ENCODE data around the gene ZNF516. TPM values are rescaled to one million over a fixed set of nuclear protein-coding genes. Genes with fewer than 3 reads are reported as not detected.

Gene ZNF516
- total RNA-seq, 1 donor from 2014 or later: 1.6 TPM

GRCh38 chr18:76382275-76382674 is 112.8 kb downstream of the ZNF516 start:
- Mint-ChIP-seq H3K4me3 (no peak overlapping the region), H3K27ac (no peak overlapping the region), H3K36me3 (ENCODE audit: low read depth) (no peaks in the 10 kb centered on the region), H3K4me1 (peaks cover 10% of the 10 kb centered on the region), H3K27me3 (peaks cover 15% of the 10 kb centered on the region), H3K9me3 (no peaks in the 10 kb centered on the region)
- intact Hi-C loops (cut with micrococcal nuclease): no loop called here
- no peak for DNase-seq

- Mint-ChIP-seq H3K4me1 (peaks cover 10% of the 10 kb centered on the region), H3K9me3 (peaks cover under 1% of the 10 kb centered on the region), H3K27ac (no peak overlapping the region), H3K4me3 (no peak overlapping the region), H3K36me3 (ENCODE audit: low read depth) (no peaks in the 10 kb centered on the region), H3K27me3 (peaks cover 4% of the 10 kb centered on the region)
- no peak for DNase-seq
- intact Hi-C loops (cut with micrococcal nuclease): no loop called here
Measured at GRCh38 chr18:76380791-76381405, 114.1 kb downstream of the ZNF516 start.

GRCh38 chr18:76380127-76380729 is 114.8 kb downstream of the ZNF516 start:
- no peaks in the 10 kb centered on the region for H3K36me3 Mint-ChIP-seq (ENCODE audit: low read depth)
- H3K27me3 Mint-ChIP-seq: peaks cover 5% of the 10 kb centered on the region
- H3K4me1 Mint-ChIP-seq: peaks cover 17% of the 10 kb centered on the region
- H3K4me3 Mint-ChIP-seq: no peak overlapping the region
- peaks cover 6% of the 10 kb centered on the region for H3K9me3 Mint-ChIP-seq
- intact Hi-C loops (cut with micrococcal nuclease): no loop called here
- no peak overlapping the region for H3K27ac Mint-ChIP-seq
- no peak for DNase-seq

GRCh38 chr18:76379226-76380126 is 115.6 kb downstream of the ZNF516 start:
- H3K4me3 Mint-ChIP-seq: no peak overlapping the region
- peaks cover 2% of the 10 kb centered on the region for H3K36me3 Mint-ChIP-seq (ENCODE audit: low read depth)
- no peak for DNase-seq
- H3K27me3 Mint-ChIP-seq: peaks cover 5% of the 10 kb centered on the region
- H3K9me3 Mint-ChIP-seq: peaks cover 13% of the 10 kb centered on the region
- no peak overlapping the region for H3K27ac Mint-ChIP-seq
- intact Hi-C loops (cut with micrococcal nuclease): loop anchor here (10.0 kb wide), 1 partner anchor 1165 kb away; the partner anchor contains the start of gene TSHZ1
- peaks cover 24% of the 10 kb centered on the region for H3K4me1 Mint-ChIP-seq

GRCh38 chr18:76378526-76379215 is 116.4 kb downstream of the ZNF516 start:
- no peak overlapping the region for H3K27ac Mint-ChIP-seq
- intact Hi-C loops (cut with micrococcal nuclease): loop anchor here (10.0 kb wide), 1 partner anchor 1164 kb away; the partner anchor contains the start of gene TSHZ1
- peaks cover 32% of the 10 kb centered on the region for H3K4me1 Mint-ChIP-seq
- no peak for DNase-seq
- peaks cover 2% of the 10 kb centered on the region for H3K36me3 Mint-ChIP-seq (ENCODE audit: low read depth)
- H3K4me3 Mint-ChIP-seq: no peak overlapping the region
- peaks cover 5% of the 10 kb centered on the region for H3K27me3 Mint-ChIP-seq
- H3K9me3 Mint-ChIP-seq: peaks cover 16% of the 10 kb centered on the region

- Mint-ChIP-seq H3K4me1 (peaks cover 38% of the 10 kb centered on the region), H3K27ac (no peak overlapping the region), H3K4me3 (no peak overlapping the region), H3K36me3 (ENCODE audit: low read depth) (peaks cover 2% of the 10 kb centered on the region), H3K9me3 (peaks cover 17% of the 10 kb centered on the region), H3K27me3 (peaks cover 6% of the 10 kb centered on the region)
- intact Hi-C loops (cut with micrococcal nuclease): loop anchor here (10.0 kb wide), 1 partner anchor 1163 kb away; the partner anchor contains the start of gene TSHZ1
- DNase-seq: no peak
Measured at GRCh38 chr18:76377359-76377756, 117.7 kb downstream of the ZNF516 start.

- Mint-ChIP-seq H3K9me3 (peaks cover 17% of the 10 kb centered on the region), H3K27ac (peak overlapping the region; percentile 68), H3K4me1 (peaks cover 38% of the 10 kb centered on the region), H3K4me3 (no peak overlapping the region), H3K36me3 (ENCODE audit: low read depth) (peaks cover 2% of the 10 kb centered on the region), H3K27me3 (peaks cover 6% of the 10 kb centered on the region)
- intact Hi-C loops (cut with micrococcal nuclease): loop anchor here (10.0 kb wide), 1 partner anchor 1162 kb away; the partner anchor contains the start of gene TSHZ1
- peak; percentile 63 for DNase-seq
Measured at GRCh38 chr18:76376668-76377358, 118.2 kb downstream of the ZNF516 start.

- Mint-ChIP-seq H3K4me1 (peaks cover 38% of the 10 kb centered on the region), H3K4me3 (no peak overlapping the region), H3K27me3 (peaks cover 6% of the 10 kb centered on the region), H3K9me3 (peaks cover 17% of the 10 kb centered on the region), H3K36me3 (ENCODE audit: low read depth) (peaks cover 2% of the 10 kb centered on the region), H3K27ac (no peak overlapping the region)
- no peak for DNase-seq
- intact Hi-C loops (cut with micrococcal nuclease): loop anchor here (10.0 kb wide), 1 partner anchor 1161 kb away; the partner anchor contains the start of gene TSHZ1
Measured at GRCh38 chr18:76376225-76376624, 118.8 kb downstream of the ZNF516 start.

GRCh38 chr18:76374330-76375281 is 120.4 kb downstream of the ZNF516 start:
- intact Hi-C loops (cut with micrococcal nuclease): loop anchor here (1.0 to 10.0 kb wide), 2 partner anchors 10 to 1160 kb away; partner anchors contain the start of gene TSHZ1
- Mint-ChIP-seq H3K36me3 (ENCODE audit: low read depth) (peaks cover 2% of the 10 kb centered on the region), H3K27me3 (peaks cover 9% of the 10 kb centered on the region), H3K4me1 (peaks cover 38% of the 10 kb centered on the region), H3K27ac (peak overlapping the region; percentile 74), H3K4me3 (peak overlapping the region; percentile 44), H3K9me3 (peaks cover 17% of the 10 kb centered on the region)
- peak; percentile 83 for DNase-seq

- Mint-ChIP-seq H3K4me3 (no peak overlapping the region), H3K4me1 (peaks cover 38% of the 10 kb centered on the region), H3K27ac (no peak overlapping the region), H3K27me3 (peaks cover 14% of the 10 kb centered on the region), H3K36me3 (ENCODE audit: low read depth) (peaks cover 2% of the 10 kb centered on the region), H3K9me3 (peaks cover 17% of the 10 kb centered on the region)
- no peak for DNase-seq
- intact Hi-C loops (cut with micrococcal nuclease): loop anchor here (10.0 kb wide), 1 partner anchor 1158 kb away; the partner anchor contains the start of gene TSHZ1
Measured at GRCh38 chr18:76373297-76373696, 121.7 kb downstream of the ZNF516 start.

- no peak overlapping the region for H3K27ac Mint-ChIP-seq
- peaks cover 14% of the 10 kb centered on the region for H3K27me3 Mint-ChIP-seq
- H3K9me3 Mint-ChIP-seq: peaks cover 17% of the 10 kb centered on the region
- DNase-seq: no peak
- intact Hi-C loops (cut with micrococcal nuclease): loop anchor here (10.0 kb wide), 1 partner anchor 1157 kb away; the partner anchor contains the start of gene TSHZ1
- H3K36me3 Mint-ChIP-seq (ENCODE audit: low read depth): peaks cover 2% of the 10 kb centered on the region
- no peak overlapping the region for H3K4me3 Mint-ChIP-seq
- peaks cover 33% of the 10 kb centered on the region for H3K4me1 Mint-ChIP-seq
Measured at GRCh38 chr18:76371301-76372203, 123.5 kb downstream of the ZNF516 start.

All from activated CD4-positive, alpha-beta T cell treated with anti-CD3 and anti-CD28 coated beads, Interleukin-2, amount 10 ng/mL, durations not matched to agents 24 days and 14 days (primary cell).